ENCODE data around the gene KCND2. TPM values are rescaled to one million over a fixed set of nuclear protein-coding genes. Genes with fewer than 3 reads are reported as not detected.
"Not testable (repeated sequence)": the region's sequence is repeated elsewhere in the genome, so short reads cannot be mapped to it uniquely, and the experiment has no call there.

KCND2 gene
- polyA plus RNA-seq, 1 donor from 2014 or later: not detected

DNA sequence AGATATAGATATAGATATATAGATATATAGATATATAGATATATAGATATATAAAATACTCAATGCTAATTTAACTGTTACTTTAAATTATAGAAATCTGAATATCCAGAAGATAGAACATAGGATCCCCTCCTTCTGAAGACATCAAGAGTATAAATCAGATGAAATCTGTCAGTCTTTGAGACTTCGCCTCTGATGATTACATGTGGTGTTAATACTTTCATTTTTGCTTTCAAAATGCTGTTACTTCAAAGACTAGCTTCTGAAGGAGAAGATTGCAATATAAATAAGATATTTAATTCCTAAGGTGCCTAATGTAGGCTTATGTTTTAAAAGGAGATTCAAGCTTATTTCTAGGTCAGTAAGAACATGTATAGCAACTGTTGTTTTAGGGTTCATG, 404.6 kb downstream of the KCND2 start:
- Mint-ChIP-seq H3K4me3 (no peak overlapping the region), H3K27ac (no peak overlapping the region), H3K9me3 (no peaks in the 10 kb centered on the region), H3K27me3 (no peaks in the 10 kb centered on the region), H3K4me1 (no peaks in the 10 kb centered on the region), H3K36me3 (no peaks in the 10 kb centered on the region)

DNA sequence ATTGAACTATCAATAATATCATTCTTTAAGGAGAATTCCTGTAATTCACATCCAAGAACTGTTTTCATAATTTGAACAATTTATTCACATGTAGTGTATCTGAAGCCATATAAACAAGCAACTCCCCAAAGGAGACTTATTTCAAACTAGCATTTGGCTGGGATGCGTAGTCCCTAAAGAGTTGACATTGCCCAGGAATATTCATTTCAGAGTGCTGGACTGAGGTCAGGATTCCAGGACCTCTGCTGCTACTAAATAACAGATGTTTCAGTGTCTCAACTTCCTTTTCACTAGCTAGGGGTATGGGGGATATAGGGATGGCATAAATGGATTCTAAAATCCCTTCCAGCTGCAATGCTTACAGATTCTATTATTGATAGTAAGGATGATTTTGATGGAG, 408.0 kb downstream of the KCND2 start:
- Mint-ChIP-seq H3K27ac (no peak overlapping the region), H3K36me3 (no peaks in the 10 kb centered on the region), H3K4me3 (no peak overlapping the region), H3K9me3 (no peaks in the 10 kb centered on the region), H3K4me1 (no peaks in the 10 kb centered on the region), H3K27me3 (no peaks in the 10 kb centered on the region)

DNA sequence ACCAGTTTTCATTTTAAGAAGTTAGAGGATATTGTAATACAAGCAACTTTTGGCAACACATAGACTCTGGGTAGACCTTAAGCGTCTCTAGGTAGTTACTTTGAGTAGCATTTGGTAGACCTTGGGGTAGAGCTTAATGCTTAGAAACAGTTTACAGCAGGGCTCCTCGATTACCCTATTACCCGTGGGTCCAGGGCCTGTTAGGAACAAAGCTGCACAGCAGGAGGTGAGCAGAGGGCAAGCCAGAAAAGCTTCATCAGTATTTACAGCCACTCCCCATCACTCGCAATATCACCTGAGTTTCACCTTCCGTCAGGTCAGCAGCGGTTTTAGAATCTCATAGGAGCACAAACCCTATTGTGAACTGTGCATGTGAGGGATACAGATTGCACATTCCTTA, 411.5 kb downstream of the KCND2 start:
- H3K36me3 Mint-ChIP-seq: no peaks in the 10 kb centered on the region
- no peak overlapping the region for H3K27ac Mint-ChIP-seq
- H3K4me3 Mint-ChIP-seq: no peak overlapping the region
- H3K9me3 Mint-ChIP-seq: peaks cover 0 to 2% (median 0%) of the 10 kb centered on the region in 3 donors
- no peaks in the 10 kb centered on the region for H3K4me1 Mint-ChIP-seq
- no peaks in the 10 kb centered on the region for H3K27me3 Mint-ChIP-seq

DNA sequence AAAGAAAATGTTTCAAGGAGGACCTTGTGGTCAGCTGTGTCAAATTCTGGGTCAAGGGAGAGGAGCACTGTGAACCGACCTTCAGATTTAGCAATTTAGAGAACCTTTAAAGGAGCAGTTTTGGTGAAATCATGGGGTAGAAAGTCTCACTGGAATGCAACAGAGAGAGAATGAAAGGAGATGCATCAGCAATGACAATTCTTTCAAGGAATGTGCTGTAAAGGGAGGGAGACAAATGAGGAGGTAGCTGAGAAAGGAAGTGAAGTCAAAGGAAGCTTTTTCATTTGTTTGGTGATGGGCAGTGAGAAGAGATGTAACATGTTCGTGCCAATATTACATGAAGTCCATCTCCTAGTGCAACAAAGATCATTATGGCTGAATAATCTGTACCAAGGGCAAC, 418.9 kb downstream of the KCND2 start:
- H3K9me3 Mint-ChIP-seq: peaks cover 0 to 6% (median 5%) of the 10 kb centered on the region in 3 donors
- H3K36me3 Mint-ChIP-seq: no peaks in the 10 kb centered on the region
- no peaks in the 10 kb centered on the region for H3K27me3 Mint-ChIP-seq
- no peaks in the 10 kb centered on the region for H3K4me1 Mint-ChIP-seq
- no peak overlapping the region for H3K4me3 Mint-ChIP-seq
- no peak overlapping the region for H3K27ac Mint-ChIP-seq

DNA sequence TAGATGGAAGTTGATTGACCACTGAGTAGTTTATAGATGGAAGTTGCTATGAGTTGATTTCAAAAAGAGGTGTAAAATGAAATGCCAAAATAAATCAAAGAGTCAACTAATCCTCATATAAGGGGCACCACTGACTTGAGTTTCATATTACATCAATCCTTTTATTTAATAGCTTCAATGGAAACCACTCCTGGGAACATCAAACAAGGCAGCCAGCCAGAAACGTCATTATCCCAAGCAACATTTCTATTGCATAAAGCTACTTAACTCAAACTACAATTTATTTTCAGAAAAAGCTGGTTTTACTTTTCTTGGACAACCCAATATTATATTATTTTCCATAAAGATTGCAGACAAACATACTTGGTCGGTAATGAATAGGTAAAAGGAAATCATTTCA, 422.9 kb downstream of the KCND2 start:
- Mint-ChIP-seq H3K27me3 (no peaks in the 10 kb centered on the region), H3K9me3 (peaks cover 0 to 7% (median 6%) of the 10 kb centered on the region in 3 donors), H3K36me3 (no peaks in the 10 kb centered on the region), H3K4me1 (no peaks in the 10 kb centered on the region), H3K27ac (no peak overlapping the region), H3K4me3 (no peak overlapping the region)

DNA sequence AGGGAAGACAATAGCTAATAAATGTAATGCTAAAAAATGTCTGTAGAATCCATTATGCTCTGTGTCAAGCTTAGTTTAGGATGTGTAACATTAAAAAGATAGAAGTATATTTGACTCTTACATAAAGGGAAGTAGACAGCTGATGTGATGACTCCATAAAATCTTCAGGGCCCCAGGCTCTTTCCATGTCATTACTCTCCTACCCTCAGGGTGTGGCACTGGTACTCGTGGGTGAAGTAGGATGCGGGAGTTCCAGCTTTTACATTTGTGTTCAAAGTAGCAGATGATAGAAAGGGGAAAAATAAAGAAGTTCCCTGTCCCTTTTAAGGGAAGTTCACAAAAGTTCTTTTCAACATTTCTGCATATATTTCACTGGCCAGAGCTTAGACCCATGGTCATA, 427.8 kb downstream of the KCND2 start:
- no peak overlapping the region for H3K4me3 Mint-ChIP-seq
- H3K36me3 Mint-ChIP-seq: no peaks in the 10 kb centered on the region
- no peaks in the 10 kb centered on the region for H3K27me3 Mint-ChIP-seq
- peaks cover 2 to 6% (median 3%) of the 10 kb centered on the region in 3 donors for H3K9me3 Mint-ChIP-seq
- no peak overlapping the region for H3K27ac Mint-ChIP-seq
- H3K4me1 Mint-ChIP-seq: no peaks in the 10 kb centered on the region

DNA sequence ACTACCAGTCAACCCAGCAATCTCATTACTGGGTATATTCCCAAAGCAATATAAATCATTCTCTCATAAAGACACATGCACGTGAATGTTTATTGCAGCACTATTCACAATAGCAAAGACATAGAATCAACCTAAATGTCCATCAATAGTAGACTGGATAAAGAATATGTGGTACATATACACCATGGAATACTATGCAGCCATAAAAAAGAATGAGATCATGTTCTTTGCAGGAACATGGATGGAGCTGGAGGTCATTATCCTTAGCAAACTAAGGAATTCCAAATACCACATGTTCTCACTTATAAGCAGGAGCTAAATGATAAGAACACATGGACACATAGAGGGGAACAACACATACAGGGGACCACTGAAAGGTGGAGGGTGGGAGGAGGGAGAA, 429.4 kb downstream of the KCND2 start:
- H3K36me3 Mint-ChIP-seq, H3K4me1 Mint-ChIP-seq, H3K27ac Mint-ChIP-seq, H3K4me3 Mint-ChIP-seq, H3K9me3 Mint-ChIP-seq, H3K27me3 Mint-ChIP-seq: not testable (repeated sequence)

DNA sequence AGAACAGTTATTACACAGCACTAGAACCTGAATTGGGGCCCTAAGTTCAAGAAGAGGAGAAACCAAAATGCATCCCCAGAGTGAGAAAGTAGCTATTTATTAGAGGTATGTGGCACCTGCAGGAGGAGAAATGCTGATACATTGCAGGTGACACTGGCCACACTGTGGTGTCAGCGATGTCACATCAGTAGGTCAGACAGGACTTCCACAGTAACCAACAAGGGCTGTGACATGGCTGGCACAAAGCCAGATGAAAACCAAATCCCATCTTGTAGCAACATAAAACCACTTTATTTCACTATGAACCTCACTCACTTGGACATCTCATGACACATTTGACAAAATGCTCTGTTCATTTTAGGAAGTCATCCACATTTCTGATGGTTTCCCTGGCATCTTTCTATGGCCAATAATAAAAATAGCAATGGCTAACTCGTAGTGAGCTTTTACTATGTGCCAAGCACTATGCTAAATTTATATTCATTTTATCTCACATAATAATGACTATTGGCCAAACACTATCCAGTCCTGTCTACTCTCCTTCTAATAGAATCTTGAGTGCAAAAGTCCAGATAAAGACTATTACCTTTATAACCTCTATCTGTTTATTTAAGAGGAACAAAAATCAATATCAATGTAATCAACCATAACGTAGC, 430.7 kb downstream of the KCND2 start:
- Mint-ChIP-seq H3K27ac (no peak overlapping the region), H3K4me1 (no peaks in the 10 kb centered on the region), H3K9me3 (peaks cover 0 to 3% (median 2%) of the 10 kb centered on the region in 3 donors), H3K4me3 (no peak overlapping the region), H3K36me3 (no peaks in the 10 kb centered on the region), H3K27me3 (no peaks in the 10 kb centered on the region)

DNA sequence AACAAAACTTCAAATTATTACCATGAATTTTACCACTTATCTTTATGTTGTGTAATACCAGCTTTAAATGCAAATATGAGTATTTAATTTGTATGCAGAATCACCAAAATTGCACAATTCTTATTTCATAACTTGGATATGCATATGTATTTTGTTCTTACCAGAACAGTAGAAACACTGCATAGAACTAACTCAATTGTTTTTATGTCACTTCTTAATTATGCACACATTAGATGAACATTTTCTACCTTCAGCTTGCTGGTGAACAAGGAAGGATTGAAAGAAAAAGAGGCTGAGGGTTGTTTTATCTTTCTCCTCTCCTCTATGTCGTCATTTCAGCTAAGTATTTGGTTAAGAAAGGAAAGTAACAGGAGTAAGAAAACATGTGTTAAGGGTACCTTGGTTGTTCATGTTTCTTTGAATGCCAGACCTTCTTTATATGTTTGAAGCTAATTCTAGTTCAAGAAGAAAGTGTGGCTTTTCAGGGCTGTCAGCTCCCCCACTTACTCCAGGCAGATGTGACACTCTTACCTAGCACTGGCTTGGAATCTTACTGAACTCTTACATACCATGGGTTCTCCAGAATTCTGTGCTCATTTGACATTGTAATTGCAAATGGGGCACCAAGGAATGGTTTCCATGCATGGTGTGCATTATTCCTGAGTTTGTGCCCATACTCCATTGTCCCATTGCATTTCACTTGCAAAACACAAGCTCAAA, 436.4 kb downstream of the KCND2 start:
- H3K4me1 Mint-ChIP-seq: no peaks in the 10 kb centered on the region
- H3K27me3 Mint-ChIP-seq: no peaks in the 10 kb centered on the region
- H3K9me3 Mint-ChIP-seq: no peaks in the 10 kb centered on the region
- H3K36me3 Mint-ChIP-seq: no peaks in the 10 kb centered on the region
- H3K27ac Mint-ChIP-seq: no peak overlapping the region
- H3K4me3 Mint-ChIP-seq: no peak overlapping the region

DNA sequence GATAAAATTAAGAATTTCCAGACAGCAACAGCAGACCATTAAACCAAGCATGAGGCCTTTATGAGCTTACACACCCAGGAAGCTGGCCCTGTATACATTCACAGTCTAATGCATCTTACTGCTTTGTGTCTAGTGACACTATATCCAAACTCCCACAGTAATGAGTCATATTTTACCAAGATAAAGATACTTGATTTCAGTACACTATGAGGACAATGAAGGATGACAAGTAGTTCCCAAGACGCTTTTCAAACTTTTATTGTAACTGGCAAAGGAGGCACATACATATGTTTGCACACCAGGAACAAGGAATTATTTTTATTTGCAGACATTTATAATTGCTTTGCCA, 437.0 kb downstream of the KCND2 start:
- H3K36me3 Mint-ChIP-seq: no peaks in the 10 kb centered on the region
- no peaks in the 10 kb centered on the region for H3K4me1 Mint-ChIP-seq
- no peaks in the 10 kb centered on the region for H3K27me3 Mint-ChIP-seq
- no peak overlapping the region for H3K4me3 Mint-ChIP-seq
- no peak overlapping the region for H3K27ac Mint-ChIP-seq
- H3K9me3 Mint-ChIP-seq: no peaks in the 10 kb centered on the region

DNA sequence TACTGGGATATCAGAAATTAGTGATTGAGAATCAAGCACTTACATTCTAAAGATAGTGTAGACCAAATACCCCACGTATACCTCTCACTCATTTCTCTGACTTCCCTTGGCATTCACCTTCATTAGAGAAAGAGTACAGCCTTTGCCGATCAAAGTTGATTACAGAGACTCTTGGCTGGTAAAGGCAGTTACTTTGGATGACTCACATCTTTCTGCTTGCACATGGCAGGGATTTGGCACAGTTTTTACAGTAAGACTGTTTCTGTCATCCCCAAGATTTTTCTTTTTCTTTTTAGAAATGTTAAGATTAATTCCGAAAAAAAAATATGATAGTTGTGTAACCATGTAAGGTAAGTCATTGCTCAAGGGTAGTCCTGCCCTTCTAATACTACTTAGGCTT, 442.0 kb downstream of the KCND2 start:
- H3K27me3 Mint-ChIP-seq: peaks cover 2% of the 10 kb centered on the region
- H3K4me1 Mint-ChIP-seq: no peaks in the 10 kb centered on the region
- H3K4me3 Mint-ChIP-seq: no peak overlapping the region
- H3K9me3 Mint-ChIP-seq: peaks cover 0 to 3% (median 0%) of the 10 kb centered on the region in 3 donors
- H3K27ac Mint-ChIP-seq: no peak overlapping the region
- no peaks in the 10 kb centered on the region for H3K36me3 Mint-ChIP-seq

DNA sequence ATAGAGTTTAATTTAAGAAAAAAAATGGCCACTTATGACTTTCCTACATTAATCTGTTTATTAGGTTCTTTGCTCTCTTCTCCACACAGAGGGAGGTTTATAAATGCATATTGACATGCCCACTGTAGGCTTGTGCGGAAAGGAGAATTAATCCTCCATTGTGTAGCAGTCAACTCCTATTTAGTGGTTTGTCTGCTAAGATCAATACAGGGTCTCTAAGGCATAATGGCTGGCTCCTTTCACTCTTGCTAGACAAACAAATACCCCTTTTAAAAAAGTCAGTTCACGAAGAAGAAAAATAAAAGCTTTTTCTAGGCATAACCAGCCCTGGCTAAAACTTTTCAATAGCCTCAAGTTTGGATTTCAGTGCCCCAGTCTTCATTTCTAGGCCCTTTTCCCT, 443.3 kb downstream of the KCND2 start:
- no peaks in the 10 kb centered on the region for H3K4me1 Mint-ChIP-seq
- no peaks in the 10 kb centered on the region for H3K36me3 Mint-ChIP-seq
- no peak overlapping the region for H3K27ac Mint-ChIP-seq
- peaks cover 2% of the 10 kb centered on the region for H3K27me3 Mint-ChIP-seq
- no peak overlapping the region for H3K4me3 Mint-ChIP-seq
- peaks cover 0 to 3% (median 0%) of the 10 kb centered on the region in 3 donors for H3K9me3 Mint-ChIP-seq

DNA sequence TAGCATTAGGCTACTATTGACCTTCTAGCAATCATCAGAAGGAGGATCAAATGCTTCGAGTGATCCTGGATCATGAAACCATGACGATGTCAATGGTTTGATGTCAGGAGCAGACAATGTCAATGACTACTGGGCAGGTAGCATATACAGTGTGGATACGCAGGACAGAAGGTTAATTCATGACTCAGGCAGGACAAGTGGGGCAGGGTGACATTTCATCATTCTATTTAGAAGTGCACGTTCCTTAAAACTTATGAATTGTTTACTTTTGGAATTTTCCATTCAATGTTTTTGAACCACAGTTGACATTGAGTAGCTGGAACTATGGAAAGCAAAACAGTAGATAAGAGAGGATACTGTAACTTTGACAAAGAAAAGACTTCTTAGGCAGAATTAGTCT, 444.2 kb downstream of the KCND2 start:
- Mint-ChIP-seq H3K27me3 (peaks cover 2% of the 10 kb centered on the region), H3K36me3 (no peaks in the 10 kb centered on the region), H3K4me1 (no peaks in the 10 kb centered on the region), H3K27ac (no peak overlapping the region), H3K4me3 (no peak overlapping the region), H3K9me3 (peaks cover 0 to 3% (median 0%) of the 10 kb centered on the region in 3 donors)

DNA sequence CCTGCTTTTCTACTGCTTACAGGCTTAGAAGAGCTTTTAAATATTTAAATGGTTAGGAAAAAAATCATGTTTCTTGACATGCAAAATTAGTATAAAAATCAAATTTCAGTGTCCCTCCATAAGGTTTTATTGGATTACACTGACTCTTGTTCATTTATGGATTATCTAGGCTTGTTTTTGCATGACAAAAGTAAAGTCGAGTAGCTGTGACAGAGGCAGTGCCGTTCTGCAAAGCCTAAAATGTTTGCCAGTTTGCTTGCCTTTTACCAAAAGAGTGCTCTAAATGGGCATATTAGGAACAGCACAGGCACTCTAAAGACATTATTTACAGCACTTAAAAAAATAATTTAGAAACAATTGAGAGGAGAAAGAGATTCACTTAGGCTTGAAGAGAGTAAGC, 445.4 kb downstream of the KCND2 start:
- Mint-ChIP-seq H3K4me3 (no peak overlapping the region), H3K36me3 (no peaks in the 10 kb centered on the region), H3K9me3 (peaks cover 0 to 3% (median 0%) of the 10 kb centered on the region in 3 donors), H3K27ac (no peak overlapping the region), H3K4me1 (peaks cover 0 to 2% (median 0%) of the 10 kb centered on the region in 3 donors), H3K27me3 (peaks cover 2% of the 10 kb centered on the region)

DNA sequence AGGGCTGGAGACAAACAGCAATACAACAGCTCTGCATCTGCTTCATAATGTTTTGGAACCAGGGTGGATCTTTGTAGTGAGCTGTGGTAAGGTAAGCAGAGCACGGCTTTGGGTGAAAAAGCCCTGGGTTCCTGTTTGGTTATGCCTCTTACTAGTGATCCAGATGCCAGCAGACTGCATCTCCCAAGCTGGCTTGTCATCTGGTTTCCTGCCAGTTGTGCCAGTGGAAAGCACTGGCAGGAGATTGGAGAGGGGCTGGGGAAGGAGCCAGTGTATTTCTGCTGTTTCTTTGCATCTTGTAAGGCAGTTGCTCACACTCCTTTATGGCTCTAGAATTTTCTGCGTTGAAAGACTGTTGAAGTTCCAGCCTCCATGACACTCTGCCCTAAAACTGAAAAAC, 447.3 kb downstream of the KCND2 start:
- Mint-ChIP-seq H3K9me3 (peaks cover 0 to 3% (median 0%) of the 10 kb centered on the region in 3 donors), H3K36me3 (no peaks in the 10 kb centered on the region), H3K27ac (no peak overlapping the region), H3K4me1 (peaks cover 0 to 2% (median 0%) of the 10 kb centered on the region in 3 donors), H3K27me3 (peaks cover 2% of the 10 kb centered on the region), H3K4me3 (no peak overlapping the region)

Data from IgD-negative memory B cell (primary cell).